BJ (cell line): Measurements from ENCODE around the gene HIPK2. TPM values are rescaled to one million over a fixed set of nuclear protein-coding genes. Genes with fewer than 3 reads are reported as not detected.

Experiments used
- CTCF ChIA-PET: fragments of 350-600 bp; formaldehyde crosslinking; extraction: SDS; loops from one replicate; lab custom pipeline; 2021; ENCODE audit warnings: antibody characterized with exemption, inconsistent platforms; lab: Yijun Ruan, JAX
- POLR2A ChIA-PET: fragments of 300-600 bp; sonication (Branson Sonifier 250); formaldehyde crosslinking; extraction: SDS; loops from one replicate; lab custom pipeline; 2021; ENCODE audit warnings: antibody characterized with exemption; lab: Charles Lee
- DNase-seq: peaks from one replicate; pipeline ENCODE4 v3.0.0-alpha.2; 2011; ENCODE audit warnings: low read depth
- H3K27me3 ChIP-seq: 2 replicates; pipeline ENCODE4 v1.6.0; 2011; ENCODE audit warnings: low read length; ENCODE audit not compliant: control insufficient read depth, insufficient read depth
- H3K36me3 ChIP-seq: 2 replicates; pipeline ENCODE4 v1.5.1; 2011; ENCODE audit warnings: low read length; ENCODE audit not compliant: control insufficient read depth, insufficient read depth
- H3K4me3 ChIP-seq: 2 replicates; pipeline ENCODE4 v1.5.1; 2011; ENCODE audit warnings: low read depth, mild to moderate bottlenecking, control low read depth, low read length
- CTCF ChIP-seq: IDR thresholded peaks from 2 replicates; pipeline ENCODE4 v1.5.1; 2011; ENCODE audit warnings: low read depth, mild to moderate bottlenecking, control low read depth, inconsistent platforms, low read length, moderate library complexity; ENCODE audit not compliant: insufficient read depth
- polyA plus RNA-seq: library from polyadenylated mRNA; depleted of rRNA; stranded (reverse); fragments of >200 nt; gene quantifications from 2 replicates; pipeline ENCODE4 v1.2.3, GENCODE V29; 2011

The HIPK2 gene
- polyA plus RNA-seq, 1 experiment = 3.6 TPM

- POLR2A ChIA-PET = no interaction called here
- DNase-seq = no peak
- no peak overlapping the region for H3K4me3 ChIP-seq
- H3K27me3 ChIP-seq = no peaks in the 10 kb centered on the region
- CTCF ChIA-PET = no interaction called here
- H3K36me3 ChIP-seq = no peaks in the 10 kb centered on the region
- TF ChIP-seq CTCF = no peak
Observed at GRCh38 chr7:139728203-139728602, 49.6 kb downstream of the HIPK2 start.

GRCh38 chr7:139727151-139727705 is 50.6 kb downstream of the HIPK2 start:
- no peak for TF ChIP-seq CTCF
- no peaks in the 10 kb centered on the region for H3K27me3 ChIP-seq
- no peak overlapping the region for H3K4me3 ChIP-seq
- POLR2A ChIA-PET = no interaction called here
- no peak for DNase-seq
- CTCF ChIA-PET = no interaction called here
- no peaks in the 10 kb centered on the region for H3K36me3 ChIP-seq

GRCh38 chr7:139726485-139726869 is 51.3 kb downstream of the HIPK2 start:
- no peak overlapping the region for H3K4me3 ChIP-seq
- TF ChIP-seq CTCF = no peak
- H3K36me3 ChIP-seq = no peaks in the 10 kb centered on the region
- ChIA-PET POLR2A (no interaction called here), CTCF (no interaction called here)
- no peak for DNase-seq
- no peaks in the 10 kb centered on the region for H3K27me3 ChIP-seq

GRCh38 chr7:139725858-139726484 is 51.8 kb downstream of the HIPK2 start:
- ChIA-PET CTCF (interaction anchor here (1.1 kb wide), 1 partner anchor 12 kb away, joined by 3 read pairs; no protein-coding TSS in a partner anchor), POLR2A (no interaction called here)
- Histone ChIP-seq H3K27me3 (no peaks in the 10 kb centered on the region), H3K36me3 (no peaks in the 10 kb centered on the region), H3K4me3 (no peak overlapping the region)
- no peak for TF ChIP-seq CTCF
- no peak for DNase-seq

GRCh38 chr7:139725077-139725476 is 52.7 kb downstream of the HIPK2 start:
- CTCF ChIA-PET = interaction anchor here (0.8 to 1.1 kb wide), 2 partner anchors 12 to 13 kb away, joined by 3 read pairs; no protein-coding TSS in a partner anchor
- no peaks in the 10 kb centered on the region for H3K36me3 ChIP-seq
- DNase-seq = peak; percentile 30
- H3K4me3 ChIP-seq = no peak overlapping the region
- no peak for TF ChIP-seq CTCF
- H3K27me3 ChIP-seq = no peaks in the 10 kb centered on the region
- POLR2A ChIA-PET = interaction anchor here (0.5 kb wide), 1 partner anchor 26 kb away, joined by 9 read pairs; no protein-coding TSS in a partner anchor
